NCI-H1694 (cell line): ENCODE results near the gene RFX4.

ENCODE experiments used
- DNase-seq: peaks from one replicate; lab custom pipeline; 2025; lab: John Stamatoyannopoulos, UW

The RFX4 gene

DNA sequence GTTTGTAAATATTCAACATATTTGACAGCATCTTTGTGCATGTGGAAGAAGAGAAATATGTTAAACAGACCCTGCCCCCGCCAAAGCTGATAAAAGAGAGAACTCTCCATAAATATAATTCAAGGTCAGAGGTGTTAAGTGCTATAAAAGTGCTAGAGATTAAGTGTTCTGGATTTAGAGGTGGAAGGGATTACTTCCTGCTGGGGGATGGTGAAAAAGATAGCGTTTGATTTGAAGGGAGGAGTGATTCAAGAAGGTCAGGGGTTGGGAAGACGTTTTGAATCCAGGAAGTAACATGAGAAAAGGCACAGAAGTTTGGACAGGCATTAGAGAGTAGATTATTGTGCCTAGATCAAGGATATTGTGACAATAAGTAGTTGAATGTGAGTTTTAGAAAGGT lies 221.9 kb downstream of the RFX4 start:
- no peak for DNase-seq
